K562 (cell line): Measurements from ENCODE around the gene ARFGAP1.

Experiments used
- BRF1 ChIP-seq: IDR thresholded peaks from 3 replicates; pipeline ENCODE4 v1.6.1; 2011; ENCODE audit warnings: borderline replicate concordance, mild to moderate bottlenecking; ENCODE audit not compliant: insufficient read length; ENCODE audit errors: extremely low read depth
- CBFA2T3 ChIP-seq: fragments of 450-650 bp; IDR thresholded peaks from 2 replicates; pipeline ENCODE4 v1.6.1; 2017
- MAFK ChIP-seq: IDR thresholded peaks from 2 replicates; pipeline ENCODE4 v1.6.1; 2011; ENCODE audit warnings: low read length, improper control_type of control experiment
- MAX ChIP-seq: sonication (generic); formaldehyde crosslinking; IDR thresholded peaks from 2 replicates; pipeline ENCODE4 v1.9.0; 2022; ENCODE audit warnings: mild to moderate bottlenecking, missing genetic modification reagents
- NCOA4 ChIP-seq: fragments of 450-650 bp; IDR thresholded peaks from 2 replicates; pipeline ENCODE4 v1.6.1; 2018; ENCODE audit warnings: mild to moderate bottlenecking; ENCODE audit not compliant: partially characterized antibody
- OTX1 ChIP-seq: fragments of 450-650 bp; formaldehyde crosslinking; IDR thresholded peaks from 2 replicates; pipeline ENCODE4 v1.4.0; 2022; ENCODE audit warnings: mild to moderate bottlenecking
- TF ChIP-seq, protein P1 (sequence below), 3 experiments: IDR thresholded peaks in 2 of 3; conservative IDR thresholded peaks in 1 of 3; 2 replicates each; pipeline ENCODE4 v1.5.1; 2011 to 2012; ENCODE audit warnings: low read length in 3 of 3, mild to moderate bottlenecking in 3 of 3, control low read depth in 2 of 3, improper control_type of control experiment in 1 of 3, inconsistent platforms in 1 of 3, low read depth in 1 of 3, mixed read lengths in 1 of 3, moderate library complexity in 1 of 3; ENCODE audit not compliant: insufficient read depth in 2 of 3
- TF ChIP-seq, protein P2 (sequence below): sonication (generic); formaldehyde crosslinking; IDR thresholded peaks from 2 replicates; pipeline ENCODE4 v1.5.0; 2020; ENCODE audit warnings: missing genetic modification reagents
- TF ChIP-seq, protein P3 (sequence below): fragments of 450-650 bp; formaldehyde crosslinking; IDR thresholded peaks from 2 replicates; pipeline ENCODE4 v1.4.0; 2022; ENCODE audit warnings: mild to moderate bottlenecking, moderate library complexity
- TF ChIP-seq, protein P4 (sequence below): fragments of 450-650 bp; IDR thresholded peaks from 2 replicates; pipeline ENCODE4 v1.6.1; 2016; ENCODE audit warnings: low read depth
- TF ChIP-seq, protein P5 (sequence below): fragments of 250-450 bp; sonication (Bioruptor Pico); IDR thresholded peaks from 2 replicates; pipeline ENCODE4 v1.8.0; 2021; ENCODE audit warnings: borderline replicate concordance, mild to moderate bottlenecking, moderate library complexity; ENCODE audit not compliant: poor library complexity, severe bottlenecking

GRCh38 chr20:63258781-63259180 lies 13.8 kb upstream of the ARFGAP1 start:
- TF ChIP-seq OTX1 (CRISPR knock-in tag): no peak
- TF ChIP-seq, protein P1, sequence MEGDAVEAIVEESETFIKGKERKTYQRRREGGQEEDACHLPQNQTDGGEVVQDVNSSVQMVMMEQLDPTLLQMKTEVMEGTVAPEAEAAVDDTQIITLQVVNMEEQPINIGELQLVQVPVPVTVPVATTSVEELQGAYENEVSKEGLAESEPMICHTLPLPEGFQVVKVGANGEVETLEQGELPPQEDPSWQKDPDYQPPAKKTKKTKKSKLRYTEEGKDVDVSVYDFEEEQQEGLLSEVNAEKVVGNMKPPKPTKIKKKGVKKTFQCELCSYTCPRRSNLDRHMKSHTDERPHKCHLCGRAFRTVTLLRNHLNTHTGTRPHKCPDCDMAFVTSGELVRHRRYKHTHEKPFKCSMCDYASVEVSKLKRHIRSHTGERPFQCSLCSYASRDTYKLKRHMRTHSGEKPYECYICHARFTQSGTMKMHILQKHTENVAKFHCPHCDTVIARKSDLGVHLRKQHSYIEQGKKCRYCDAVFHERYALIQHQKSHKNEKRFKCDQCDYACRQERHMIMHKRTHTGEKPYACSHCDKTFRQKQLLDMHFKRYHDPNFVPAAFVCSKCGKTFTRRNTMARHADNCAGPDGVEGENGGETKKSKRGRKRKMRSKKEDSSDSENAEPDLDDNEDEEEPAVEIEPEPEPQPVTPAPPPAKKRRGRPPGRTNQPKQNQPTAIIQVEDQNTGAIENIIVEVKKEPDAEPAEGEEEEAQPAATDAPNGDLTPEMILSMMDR (IDR thresholded peaks at IDR 0.05 in 2 of 3, conservative IDR thresholded peaks at IDR 0.05 in 1 of 3; ENCODE audit: insufficient read depth in 2 of 3, low read depth in 1 of 3, low read length in 3 of 3): no peak
- TF ChIP-seq, protein P2, sequence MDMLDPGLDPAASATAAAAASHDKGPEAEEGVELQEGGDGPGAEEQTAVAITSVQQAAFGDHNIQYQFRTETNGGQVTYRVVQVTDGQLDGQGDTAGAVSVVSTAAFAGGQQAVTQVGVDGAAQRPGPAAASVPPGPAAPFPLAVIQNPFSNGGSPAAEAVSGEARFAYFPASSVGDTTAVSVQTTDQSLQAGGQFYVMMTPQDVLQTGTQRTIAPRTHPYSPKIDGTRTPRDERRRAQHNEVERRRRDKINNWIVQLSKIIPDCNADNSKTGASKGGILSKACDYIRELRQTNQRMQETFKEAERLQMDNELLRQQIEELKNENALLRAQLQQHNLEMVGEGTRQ (CRISPR knock-in tag): no peak
- TF ChIP-seq MAX (CRISPR knock-in tag): no peak
- TF ChIP-seq, protein P3, sequence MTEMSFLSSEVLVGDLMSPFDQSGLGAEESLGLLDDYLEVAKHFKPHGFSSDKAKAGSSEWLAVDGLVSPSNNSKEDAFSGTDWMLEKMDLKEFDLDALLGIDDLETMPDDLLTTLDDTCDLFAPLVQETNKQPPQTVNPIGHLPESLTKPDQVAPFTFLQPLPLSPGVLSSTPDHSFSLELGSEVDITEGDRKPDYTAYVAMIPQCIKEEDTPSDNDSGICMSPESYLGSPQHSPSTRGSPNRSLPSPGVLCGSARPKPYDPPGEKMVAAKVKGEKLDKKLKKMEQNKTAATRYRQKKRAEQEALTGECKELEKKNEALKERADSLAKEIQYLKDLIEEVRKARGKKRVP (CRISPR knock-in tag): no peak
- no peak for TF ChIP-seq MAFK
- TF ChIP-seq BRF1: no peak
- TF ChIP-seq, protein P4, sequence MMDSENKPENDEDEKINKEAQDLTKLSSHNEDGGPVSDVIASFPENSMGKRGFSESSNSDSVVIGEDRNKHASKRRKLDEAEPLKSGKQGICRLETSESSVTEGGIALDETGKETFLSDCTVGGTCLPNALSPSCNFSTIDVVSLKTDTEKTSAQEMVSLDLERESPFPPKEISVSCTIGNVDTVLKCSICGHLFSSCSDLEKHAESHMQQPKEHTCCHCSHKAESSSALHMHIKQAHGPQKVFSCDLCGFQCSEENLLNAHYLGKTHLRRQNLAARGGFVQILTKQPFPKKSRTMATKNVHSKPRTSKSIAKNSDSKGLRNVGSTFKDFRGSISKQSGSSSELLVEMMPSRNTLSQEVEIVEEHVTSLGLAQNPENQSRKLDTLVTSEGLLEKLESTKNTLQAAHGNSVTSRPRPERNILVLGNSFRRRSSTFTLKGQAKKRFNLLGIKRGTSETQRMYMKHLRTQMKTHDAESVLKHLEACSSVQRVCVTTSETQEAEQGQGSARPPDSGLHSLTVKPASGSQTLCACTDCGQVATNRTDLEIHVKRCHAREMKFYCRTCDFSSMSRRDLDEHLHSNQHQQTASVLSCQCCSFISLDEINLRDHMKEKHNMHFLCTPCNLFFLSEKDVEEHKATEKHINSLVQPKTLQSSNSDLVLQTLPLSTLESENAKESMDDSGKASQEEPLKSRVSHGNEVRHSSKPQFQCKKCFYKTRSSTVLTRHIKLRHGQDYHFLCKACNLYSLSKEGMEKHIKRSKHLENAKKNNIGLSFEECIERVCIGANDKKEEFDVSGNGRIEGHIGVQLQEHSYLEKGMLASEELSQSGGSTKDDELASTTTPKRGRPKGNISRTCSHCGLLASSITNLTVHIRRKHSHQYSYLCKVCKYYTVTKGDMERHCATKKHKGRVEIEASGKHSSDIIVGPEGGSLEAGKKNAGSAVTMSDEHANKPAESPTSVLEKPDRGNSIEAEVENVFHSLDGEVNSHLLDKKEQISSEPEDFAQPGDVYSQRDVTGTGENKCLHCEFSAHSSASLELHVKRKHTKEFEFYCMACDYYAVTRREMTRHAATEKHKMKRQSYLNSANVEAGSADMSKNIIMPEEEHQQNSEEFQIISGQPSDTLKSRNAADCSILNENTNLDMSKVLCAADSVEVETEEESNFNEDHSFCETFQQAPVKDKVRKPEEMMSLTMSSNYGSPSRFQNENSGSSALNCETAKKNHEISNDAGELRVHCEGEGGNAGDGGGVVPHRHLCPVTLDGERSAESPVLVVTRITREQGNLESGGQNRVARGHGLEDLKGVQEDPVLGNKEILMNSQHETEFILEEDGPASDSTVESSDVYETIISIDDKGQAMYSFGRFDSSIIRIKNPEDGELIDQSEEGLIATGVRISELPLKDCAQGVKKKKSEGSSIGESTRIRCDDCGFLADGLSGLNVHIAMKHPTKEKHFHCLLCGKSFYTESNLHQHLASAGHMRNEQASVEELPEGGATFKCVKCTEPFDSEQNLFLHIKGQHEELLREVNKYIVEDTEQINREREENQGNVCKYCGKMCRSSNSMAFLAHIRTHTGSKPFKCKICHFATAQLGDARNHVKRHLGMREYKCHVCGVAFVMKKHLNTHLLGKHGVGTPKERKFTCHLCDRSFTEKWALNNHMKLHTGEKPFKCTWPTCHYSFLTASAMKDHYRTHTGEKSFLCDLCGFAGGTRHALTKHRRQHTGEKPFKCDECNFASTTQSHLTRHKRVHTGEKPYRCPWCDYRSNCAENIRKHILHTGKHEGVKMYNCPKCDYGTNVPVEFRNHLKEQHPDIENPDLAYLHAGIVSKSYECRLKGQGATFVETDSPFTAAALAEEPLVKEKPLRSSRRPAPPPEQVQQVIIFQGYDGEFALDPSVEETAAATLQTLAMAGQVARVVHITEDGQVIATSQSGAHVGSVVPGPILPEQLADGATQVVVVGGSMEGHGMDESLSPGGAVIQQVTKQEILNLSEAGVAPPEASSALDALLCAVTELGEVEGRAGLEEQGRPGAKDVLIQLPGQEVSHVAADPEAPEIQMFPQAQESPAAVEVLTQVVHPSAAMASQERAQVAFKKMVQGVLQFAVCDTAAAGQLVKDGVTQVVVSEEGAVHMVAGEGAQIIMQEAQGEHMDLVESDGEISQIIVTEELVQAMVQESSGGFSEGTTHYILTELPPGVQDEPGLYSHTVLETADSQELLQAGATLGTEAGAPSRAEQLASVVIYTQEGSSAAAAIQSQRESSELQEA: no peak
- no peak for TF ChIP-seq CBFA2T3
- TF ChIP-seq, protein P5, sequence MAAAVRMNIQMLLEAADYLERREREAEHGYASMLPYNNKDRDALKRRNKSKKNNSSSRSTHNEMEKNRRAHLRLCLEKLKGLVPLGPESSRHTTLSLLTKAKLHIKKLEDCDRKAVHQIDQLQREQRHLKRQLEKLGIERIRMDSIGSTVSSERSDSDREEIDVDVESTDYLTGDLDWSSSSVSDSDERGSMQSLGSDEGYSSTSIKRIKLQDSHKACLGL (CRISPR knock-in tag): no peak
- TF ChIP-seq NCOA4: no peak
